ENCODE results near the gene SPOCK1.

- TF ChIP-seq CTCF (IDR thresholded peaks at IDR 0.05 in 8 of 11, conservative IDR thresholded peaks at IDR 0.05 in 3 of 11) (no peak), POLR2AphosphoS5 (IDR thresholded peaks at IDR 0.05) (no peak), POLR2A (IDR thresholded peaks at IDR 0.05) (no peak)
Measured at GRCh38 chr5:137056676-137057075, 442.4 kb downstream of the SPOCK1 start.
